Hematopoietic multipotent progenitor cell treated with erythropoietin and hydrocortisone succinate and interleukin-3 and kit ligand, for 8 days (in vitro differentiated cells): ENCODE data around the gene MAP7.
A peak's percentile ranks its signal among the peaks of the same experiment; 100 is the strongest.
"Not testable (repeated sequence)": the region's sequence is repeated elsewhere in the genome, so short reads cannot be mapped to it uniquely, and the experiment has no call there.

Source experiments
- DNase-seq: peaks from one replicate; pipeline ENCODE4 v3.0.0-alpha.2; 2015

Gene MAP7

DNA sequence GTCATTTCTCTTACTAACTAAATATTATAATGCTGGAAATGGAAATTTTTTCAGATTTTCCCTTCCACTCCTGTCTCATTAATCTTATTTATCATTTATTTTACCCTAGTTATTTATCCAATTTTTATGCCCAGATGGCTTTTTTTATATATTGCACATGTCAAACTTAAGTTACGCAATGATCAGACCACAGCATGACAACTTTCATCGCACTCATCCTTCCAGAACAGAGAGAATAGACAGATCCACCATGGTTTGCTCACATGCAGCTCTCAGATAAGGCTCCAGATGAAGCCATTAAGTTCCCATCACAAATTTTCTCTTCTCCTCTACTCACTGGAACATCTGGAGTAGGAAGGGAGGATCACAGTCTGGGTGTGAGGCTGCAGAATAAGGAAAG lies 48.7 kb downstream of the MAP7 start:
- no peak for DNase-seq

DNA sequence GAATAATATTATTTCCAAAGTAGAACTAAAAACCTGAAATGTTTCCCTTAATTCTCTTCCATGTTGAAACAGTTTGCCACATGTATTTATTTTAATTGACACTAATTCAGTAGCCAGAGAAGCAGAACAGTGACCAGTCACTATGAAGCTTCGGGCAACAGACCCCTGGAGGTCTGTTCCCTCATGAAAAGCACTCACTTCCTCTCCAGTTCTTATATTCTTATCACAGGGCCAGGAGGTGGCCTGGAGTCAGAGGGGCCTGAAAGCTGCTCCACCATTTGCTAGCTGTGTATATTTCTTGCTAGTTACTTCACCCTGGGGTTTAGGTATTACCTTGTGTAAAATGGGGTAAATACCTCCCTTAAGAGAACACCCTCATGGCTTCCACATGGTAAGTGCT lies 49.1 kb downstream of the MAP7 start:
- no peak for DNase-seq

DNA sequence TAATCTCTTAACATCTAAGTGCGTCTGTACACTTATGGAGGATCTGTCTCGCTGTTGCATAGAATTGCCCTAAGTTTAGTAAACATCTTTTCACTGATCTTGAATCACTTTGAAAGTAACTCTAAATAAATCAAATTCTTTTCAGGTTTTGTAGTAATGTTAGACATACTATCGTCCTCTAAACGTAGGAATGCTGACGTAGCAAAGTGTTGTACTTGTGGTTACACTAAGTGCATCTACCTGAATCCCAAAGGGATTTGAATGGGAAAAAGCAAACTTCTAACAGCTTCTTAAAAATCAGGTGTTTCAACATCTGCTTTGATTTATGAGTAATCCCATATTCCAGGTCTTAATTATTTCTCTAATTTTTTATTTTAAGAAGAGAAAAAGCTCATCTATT lies 49.8 kb downstream of the MAP7 start:
- no peak for DNase-seq

DNA sequence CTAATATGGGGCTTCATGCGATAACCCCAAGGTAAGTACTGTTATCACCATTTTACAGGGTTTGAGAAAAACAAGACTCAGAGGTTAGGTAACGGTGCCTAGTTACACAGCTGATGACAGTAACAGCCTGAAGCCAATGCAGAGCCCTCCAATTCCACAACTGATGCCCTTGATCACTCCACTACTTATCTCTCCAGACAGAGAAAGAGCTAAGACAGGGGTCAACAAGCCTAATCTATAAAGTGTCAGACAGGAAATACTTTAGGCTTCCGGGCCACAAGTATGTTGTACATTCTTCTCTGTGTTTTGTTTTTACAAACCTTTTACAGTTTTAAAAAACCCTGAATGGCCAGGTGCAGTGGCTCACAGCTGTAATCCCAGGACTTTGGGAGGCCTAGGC lies 50.9 kb downstream of the MAP7 start:
- peak; percentile 55 for DNase-seq

DNA sequence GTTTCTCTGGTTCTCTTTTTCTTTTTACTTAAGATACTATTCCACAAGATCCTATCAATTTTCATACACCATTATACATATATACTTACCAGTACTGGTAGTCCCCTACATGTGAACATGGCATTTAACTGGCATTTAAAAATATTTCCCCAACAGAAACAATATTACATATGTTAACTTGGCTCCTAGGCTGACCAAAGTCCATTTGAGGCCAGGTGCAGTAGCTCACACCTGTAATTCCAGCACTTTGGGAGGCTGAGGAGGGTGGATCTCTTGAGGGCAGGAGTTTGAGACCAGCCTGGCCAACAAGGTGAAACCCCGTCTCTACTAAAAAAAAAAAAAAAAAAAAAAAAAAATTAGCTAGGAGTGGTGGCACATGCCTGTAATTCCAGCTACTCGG lies 53.8 kb downstream of the MAP7 start:
- DNase-seq: not testable (repeated sequence)

DNA sequence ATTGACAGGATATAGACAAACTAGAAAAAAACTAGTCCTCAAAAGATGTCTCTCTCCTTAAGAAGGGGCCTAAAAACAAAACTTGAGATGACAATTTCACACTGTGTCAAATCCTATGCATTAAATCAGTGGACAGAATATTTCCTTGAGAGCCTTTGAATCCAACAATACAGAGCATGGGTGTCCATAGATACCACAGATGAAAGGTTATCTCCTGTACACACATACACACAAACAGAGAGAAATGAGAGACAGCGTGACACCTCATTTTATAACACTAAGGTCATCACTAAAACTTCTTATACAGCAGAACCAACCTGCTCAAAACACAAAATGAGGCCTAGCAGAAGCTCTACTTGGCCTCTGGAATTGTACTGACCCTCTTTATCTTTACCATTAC lies 55.5 kb downstream of the MAP7 start:
- DNase-seq: no peak

DNA sequence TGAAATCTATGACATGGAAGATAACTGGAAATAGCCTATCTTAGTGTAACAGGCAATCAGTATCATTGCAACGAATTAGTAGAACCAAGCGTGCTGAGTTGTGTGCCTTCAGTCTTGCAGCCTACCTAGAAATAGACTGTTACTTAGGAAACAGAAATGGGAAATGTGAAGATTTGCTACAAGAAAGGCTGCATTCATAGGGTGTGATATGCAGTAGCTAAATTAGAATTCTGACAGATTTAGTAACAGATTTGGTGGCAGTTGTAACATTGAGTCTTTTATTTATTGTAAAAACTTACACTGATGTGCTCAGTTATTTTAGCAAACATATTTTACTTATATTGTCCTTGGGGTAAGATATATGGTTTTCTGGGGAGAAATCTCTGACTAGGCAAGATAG lies 56.2 kb downstream of the MAP7 start:
- DNase-seq: no peak

DNA sequence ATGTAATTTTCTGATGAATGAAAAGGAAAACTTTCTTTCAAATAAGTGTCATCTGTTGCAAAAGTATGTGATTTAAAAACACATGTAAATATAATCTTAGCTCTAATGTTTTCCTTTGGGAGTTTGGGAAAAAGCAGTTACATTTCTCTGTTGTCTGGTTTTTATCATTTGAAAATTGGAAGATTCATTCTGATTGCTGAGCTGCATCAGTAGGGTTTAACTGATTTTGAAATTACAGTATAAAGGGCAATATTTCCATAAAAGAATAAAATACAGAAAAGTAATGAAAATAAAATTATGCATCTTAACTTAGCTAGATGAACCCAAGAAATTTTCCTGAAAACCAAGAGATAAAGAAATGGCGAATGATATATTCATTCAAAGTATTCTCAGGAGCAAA lies 57.8 kb downstream of the MAP7 start:
- DNase-seq: no peak

DNA sequence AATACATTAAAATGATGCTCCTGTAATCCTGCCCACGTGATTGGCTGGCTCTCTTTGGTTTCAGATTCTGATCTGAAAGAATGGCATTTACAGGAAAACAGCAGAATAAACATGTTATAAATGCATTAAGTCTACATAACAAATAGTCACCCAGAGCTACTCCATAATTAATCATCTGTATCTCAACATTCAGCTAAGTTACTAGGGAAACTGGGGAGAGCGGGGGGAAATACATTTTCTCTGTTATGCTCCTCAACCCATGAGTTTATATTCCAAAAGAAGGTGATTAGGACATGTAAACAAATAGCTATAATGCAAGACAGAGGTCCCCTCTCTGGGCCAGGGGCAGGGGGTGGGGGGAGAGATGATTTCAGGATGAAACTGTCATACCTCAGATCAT lies 58.5 kb downstream of the MAP7 start:
- no peak for DNase-seq

DNA sequence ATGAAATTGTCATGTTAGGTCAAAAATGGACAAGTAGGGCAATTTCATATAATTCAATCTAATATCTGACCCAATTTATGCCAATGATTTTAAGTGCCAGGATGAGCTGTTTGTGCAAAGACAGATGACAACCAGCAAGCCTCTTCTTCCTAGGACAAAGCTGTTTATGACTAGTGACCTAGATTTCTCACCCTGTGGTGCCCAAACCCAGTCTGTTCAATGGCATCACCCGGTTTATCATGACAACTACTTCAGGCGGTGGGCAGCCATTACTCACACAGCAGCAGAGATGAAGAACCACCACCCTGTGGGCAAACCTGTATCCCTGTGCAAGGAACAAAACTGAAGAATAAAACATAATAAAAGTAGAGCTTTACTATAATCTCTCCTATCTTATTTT lies 59.0 kb downstream of the MAP7 start:
- no peak for DNase-seq

DNA sequence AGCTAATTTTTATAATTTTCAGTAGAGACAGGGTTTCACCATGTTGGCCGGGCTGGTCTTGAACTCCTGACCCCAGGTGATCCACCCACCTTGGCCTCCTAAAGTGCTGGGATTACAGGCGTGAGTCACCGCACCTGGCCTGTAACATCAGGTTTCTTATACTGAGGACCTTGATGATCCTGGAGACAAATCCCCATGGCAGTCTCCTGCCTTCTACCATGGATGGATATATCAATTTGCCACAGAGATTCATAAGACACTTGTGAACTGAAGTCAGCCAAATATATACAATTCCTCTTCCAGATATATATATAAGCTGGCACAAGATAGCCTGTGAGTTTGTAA lies 60.6 kb downstream of the MAP7 start:
- DNase-seq: not testable (repeated sequence)

DNA sequence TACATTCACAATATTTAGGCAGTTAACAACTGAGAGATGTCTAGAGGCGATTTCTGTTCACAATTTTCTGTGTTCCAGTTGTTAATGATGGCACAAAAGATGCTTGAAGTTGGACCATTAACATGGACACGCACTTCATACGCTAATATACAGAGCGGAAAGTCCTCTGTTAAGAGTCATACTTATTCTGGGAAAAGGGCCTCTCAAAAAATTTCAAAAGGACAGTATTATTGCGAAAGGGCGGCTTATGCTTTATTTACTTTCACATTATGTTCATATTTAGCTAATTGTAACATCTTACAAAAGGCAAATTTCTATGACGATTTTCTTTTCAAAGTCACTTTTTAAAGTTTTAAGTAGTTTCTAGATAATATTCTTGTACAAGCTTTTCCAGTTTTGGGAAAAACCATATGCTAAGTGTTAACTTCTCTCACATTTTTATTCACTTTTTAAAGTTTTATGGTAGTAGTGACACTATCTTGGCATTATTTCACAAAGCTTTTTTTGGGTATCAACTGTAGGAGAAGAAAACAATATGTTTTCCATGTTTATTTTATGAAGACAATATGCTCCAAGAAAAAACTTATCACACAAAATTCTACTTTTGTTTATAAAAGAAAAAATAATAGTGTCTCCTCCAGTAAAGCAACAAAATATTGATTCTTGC lies 62.3 kb downstream of the MAP7 start:
- no peak for DNase-seq

DNA sequence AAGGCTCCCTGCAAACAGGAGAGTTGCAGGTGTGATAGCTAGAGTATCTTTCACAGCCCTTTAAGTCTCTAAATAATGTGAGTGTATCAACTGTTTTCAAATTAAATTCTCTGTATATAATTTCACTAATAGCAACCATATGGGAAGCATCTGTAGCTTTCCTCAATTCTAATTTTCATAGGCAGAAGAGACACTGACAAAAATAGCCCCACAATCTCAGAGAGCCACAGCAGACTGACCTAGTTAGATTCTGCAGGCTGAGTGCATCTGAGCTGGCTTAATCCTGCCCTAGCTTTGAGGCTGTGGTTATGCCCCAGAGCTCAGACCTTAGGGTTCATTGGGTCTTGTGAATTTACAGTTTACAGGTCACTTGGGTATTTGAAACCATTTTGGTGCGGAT lies 63.9 kb downstream of the MAP7 start:
- DNase-seq: no peak

DNA sequence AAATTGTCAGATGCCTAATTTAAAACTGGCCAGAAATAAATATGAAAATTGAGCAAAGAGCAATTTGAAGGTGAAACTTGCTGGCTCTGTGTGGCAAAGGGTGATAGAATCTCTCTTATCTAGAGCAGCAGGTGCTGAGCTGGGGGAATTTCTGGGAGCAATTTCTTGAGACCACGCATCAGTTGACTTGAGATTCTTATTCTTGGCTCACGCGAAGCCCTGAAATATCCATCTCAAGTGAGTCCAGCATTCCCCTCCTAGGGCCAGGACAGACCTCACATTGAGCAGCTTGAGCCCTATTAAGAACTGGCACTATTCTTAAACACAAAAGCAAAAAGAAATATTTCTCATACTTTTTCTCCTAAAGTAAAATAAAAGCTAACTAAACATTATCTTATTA lies 66.3 kb downstream of the MAP7 start:
- DNase-seq: peak; percentile 16

DNA sequence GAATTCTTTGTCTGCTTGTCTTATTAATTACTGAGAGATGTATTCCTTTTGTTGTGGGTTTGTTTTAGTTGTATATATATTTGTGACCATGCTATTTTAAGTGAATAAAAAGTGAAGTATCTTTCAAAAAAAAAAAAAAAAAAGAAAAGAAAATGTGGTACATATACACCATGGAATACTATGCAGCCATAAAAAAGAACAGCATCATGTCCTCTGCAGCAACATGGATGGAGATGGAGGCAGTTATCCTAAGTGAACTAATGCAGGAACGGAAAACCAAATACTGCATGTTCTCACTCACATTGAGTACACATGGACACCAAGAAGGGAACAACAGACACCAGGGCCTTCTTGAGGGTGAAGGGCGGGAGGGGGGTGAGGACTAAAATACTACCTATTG lies 67.2 kb downstream of the MAP7 start:
- not testable (repeated sequence) for DNase-seq

DNA sequence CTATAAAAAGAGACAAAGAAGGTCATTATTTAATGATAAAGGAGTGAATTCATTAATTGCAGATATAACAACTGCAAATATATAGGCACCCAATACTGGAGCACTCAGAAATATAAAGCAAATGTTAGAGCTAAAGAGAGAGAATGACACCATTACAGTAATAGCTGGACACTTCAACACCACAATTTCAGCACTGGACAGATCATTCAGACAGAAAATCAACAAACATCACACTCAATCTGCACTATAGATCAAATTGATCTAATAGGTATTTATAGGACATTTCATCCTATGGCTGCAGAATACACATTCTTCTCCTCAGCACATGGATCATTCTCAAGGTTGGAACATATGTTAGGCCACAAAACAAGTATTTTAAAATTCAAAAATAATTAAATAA lies 72.7 kb downstream of the MAP7 start:
- no peak for DNase-seq

DNA sequence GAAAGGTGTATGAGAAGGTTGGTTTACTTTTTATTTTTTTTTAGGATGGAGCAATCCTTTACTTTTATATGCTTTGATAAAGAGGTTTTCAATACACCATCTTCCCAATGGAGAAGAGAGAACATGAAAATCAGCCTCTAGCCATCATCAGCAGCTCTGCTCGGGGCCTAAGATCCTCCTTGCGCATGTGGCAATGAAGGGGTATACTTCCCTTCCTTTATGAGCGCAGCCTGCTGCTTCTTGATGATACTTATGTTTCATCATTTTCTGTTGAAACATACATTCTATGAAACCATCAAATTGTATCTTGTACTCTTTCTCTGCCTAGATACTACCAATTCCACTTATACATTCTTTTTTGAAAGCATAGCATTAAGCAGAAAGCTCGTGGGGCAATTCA lies 74.5 kb downstream of the MAP7 start:
- DNase-seq: no peak

DNA sequence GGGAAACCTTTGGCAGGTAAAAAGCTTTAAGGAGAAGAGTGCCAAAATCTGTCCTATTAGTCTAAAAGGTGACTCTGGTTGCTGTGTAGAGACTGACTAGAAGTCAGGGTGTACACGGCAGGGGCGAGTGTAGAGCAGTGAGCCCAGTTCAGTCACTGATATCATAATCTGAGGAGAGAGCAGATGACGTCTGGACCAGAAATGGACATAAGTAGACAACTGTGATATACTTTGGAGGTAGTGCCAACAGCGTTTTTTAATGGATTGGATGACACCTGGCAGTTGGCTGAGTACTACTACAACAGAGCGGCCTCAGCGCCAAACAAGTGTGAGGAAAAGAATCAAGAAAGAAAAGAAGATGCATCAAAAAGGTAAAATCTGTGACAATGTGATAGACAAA lies 76.0 kb downstream of the MAP7 start:
- DNase-seq: no peak

DNA sequence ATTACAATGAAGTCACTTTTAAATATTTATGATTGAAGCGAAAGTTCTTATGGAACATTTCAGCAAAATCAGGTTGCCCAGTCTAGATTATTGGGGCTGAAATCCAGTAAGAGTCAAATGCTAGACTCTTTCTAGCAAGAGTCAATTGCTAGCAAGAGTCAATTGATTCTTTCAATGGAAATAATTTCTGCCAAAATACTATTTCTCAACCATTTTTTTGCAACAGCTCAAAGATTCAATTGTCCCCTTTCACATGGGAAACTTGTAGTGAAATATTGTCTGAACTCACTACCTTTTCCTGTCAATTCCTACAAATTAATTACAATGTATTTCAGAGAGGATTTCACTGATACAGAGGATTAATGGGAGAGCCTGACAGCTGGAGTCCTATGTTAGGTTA lies 78.3 kb downstream of the MAP7 start:
- DNase-seq: no peak

DNA sequence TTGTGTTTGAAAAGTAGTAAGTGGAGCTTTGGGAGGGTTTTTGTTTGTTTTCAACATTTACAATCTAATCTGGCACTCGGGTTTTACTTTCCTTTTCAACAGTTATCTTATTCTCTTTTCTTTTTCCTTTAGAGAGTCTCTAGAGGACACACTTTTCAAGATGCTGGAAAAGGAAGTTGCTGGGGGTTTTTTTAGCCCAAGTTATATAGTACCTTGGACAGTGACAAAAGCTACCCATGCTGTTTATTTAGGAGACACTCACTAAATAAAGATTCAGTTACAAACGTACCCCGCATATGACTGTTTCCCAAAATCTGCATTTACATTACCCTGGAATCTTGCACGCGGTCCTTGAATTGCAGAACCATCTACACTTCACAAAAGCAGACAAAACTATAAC lies 78.8 kb downstream of the MAP7 start:
- no peak for DNase-seq

DNA sequence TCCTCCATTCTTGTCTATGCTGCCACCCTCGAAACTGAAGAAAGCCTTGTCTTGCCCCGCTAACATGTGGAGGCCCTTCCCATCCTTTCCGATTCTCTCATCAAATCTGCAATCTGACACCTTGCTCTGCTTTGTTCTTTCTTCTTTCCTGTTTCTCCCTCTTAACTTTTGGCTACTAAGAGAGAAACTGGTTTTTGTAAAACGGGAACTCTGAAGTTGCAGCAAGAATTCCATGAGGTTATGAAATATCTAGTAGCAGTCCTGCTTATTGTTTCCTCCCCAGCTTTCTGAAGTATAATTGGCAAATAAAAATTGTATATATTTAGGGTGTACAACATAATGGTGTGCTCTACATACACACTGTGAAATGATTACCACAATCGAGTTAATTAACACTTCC lies 80.2 kb downstream of the MAP7 start:
- no peak for DNase-seq

DNA sequence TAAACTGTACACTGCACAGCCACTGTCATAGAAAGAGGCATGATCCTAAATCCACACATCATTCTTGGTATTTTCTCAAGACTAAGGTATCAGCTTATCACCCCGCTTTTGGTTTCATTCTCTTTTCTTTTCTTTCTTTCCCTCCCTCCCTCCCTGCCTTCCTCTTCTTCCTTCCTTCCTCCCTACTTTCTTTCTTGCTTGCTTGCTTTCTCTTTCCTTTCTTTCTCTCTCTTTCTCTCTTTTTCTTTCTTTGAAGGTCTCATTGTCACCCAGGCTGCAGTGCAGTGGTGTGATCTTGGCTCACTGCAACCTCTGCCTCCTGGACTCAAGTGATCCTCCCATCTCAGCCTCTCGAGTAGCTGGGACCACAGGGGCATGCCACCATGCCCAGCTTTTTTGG lies 81.1 kb downstream of the MAP7 start:
- DNase-seq: no peak

DNA sequence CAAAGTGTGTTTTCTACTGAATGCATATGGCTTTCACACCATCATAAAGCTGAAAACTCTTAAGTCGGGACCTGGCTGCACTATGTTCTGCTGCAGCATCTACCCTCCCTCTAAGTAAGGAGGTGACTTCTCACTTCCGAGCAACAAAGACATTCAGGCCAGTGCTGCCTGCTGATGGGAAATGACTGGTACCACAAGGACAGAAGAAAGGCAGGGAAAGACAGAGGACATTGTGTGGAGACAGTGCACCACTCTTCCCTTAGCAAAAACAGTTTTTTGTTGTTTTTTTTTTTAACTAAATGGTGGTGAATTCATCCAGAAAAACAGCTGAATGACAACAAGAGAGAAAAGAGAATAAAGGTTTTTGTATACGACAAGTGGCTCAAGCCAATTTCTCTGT lies 81.5 kb downstream of the MAP7 start:
- no peak for DNase-seq

DNA sequence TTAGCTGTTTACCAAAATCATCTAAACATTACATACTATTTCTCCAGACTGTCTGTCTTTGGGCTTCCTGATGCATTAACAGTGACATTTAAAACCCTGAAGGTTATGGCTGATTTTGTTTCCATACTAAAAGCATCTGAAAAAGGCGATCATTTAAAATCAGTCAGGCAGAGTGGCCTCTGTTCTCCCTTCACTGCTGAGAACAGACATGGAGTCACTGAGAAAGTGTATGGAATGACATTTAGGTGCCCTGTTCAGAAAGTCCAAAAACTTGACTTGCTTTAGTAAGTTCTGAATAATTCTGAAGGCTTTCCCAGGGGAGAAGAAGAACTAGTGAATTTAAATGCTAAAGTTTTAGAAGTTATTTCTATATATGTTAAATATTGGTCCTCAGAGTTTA lies 83.0 kb downstream of the MAP7 start:
- DNase-seq: no peak

DNA sequence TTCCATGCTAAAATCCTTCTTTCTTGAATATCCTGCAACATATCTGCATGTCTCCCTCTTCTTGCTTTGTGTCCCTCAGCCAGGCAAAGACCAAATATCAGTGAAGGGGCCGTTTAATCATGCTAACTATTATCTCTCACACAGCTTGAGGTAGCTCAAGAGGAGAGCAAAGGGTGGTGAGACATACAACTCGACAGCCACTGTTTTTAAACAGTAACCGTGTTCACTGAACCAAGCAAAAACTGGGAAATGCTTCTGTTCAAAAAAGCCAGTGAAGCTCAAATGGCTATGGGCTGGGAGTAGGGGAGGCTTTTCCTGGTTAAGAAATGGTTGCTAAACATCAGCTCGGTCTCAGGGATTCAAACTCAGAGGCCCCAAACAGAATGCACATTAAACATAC lies 83.4 kb downstream of the MAP7 start:
- DNase-seq: no peak

DNA sequence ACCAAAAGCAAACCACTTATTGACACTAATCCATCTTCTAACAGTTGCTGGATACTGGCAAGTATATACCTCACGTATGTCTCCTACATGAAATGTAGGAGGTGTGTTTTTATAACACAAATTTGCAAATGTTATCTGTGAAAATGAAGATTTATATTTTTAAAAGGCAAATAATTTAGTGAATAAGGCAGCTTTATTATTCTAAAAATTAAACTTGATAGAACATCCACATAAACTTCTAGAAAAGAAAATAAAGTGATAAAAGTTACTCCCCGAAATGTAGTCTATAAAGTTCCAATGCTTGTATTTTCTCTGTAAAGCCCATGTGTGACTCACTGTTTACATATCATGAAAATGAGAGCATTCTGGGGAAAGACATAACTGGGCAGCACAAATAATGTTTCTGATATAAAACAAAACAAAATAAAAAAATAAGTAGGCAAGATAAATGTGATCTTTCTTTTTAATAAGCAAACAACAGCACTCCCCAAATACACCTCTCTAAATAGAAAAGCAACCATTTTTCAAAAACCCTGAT lies 84.4 kb downstream of the MAP7 start:
- DNase-seq: no peak
